ENCODE measurements around the gene ELOF1.
"Not testable (repeated sequence)": the region's sequence is repeated elsewhere in the genome, so short reads cannot be mapped to it uniquely, and the experiment has no call there.

The ELOF1 gene

GRCh38 chr19:11566164-11566563 is 7.1 kb upstream of the ELOF1 start:
- DNase-seq = no peak

GRCh38 chr19:11565649-11565980 is 6.6 kb upstream of the ELOF1 start:
- not testable (repeated sequence) for DNase-seq

- DNase-seq = not testable (repeated sequence)
These were observed 5.2 kb upstream of the ELOF1 start for GRCh38 chr19:11564082-11564807.

- DNase-seq = no peak
These were observed 4.5 kb upstream of the ELOF1 start for GRCh38 chr19:11563532-11563931.

DNA sequence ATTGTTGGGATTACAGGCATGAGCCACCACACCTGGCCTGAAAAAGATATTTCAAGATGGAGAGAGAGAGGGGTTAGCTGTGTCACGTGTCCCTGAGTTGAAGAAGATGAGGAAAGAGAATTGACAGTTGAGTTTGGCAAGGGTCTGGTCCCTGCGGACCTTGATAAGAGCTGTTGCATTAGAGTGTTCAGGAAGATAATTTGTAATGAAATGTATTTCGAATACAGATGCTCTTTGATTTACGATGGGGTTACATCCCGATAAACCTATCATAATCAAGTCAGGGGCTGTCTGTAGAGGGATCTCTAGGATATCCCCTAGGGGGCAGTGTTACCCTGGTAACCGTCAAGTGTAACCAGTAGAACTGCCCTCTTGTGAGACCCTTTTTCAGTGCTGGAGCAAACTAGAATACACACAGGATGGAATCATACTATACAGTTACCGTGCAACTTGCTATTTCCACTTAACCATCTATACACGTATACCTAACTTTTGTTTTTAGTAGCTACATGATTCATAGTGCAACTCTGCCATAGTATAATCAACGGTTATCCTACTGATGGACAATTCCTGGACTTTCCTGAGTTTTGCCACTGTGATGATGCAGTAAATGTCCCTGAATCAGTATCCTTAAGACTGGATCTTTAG is 1.5 kb upstream of the ELOF1 start:
- peak; percentile 59 to 66 for DNase-seq

DNA sequence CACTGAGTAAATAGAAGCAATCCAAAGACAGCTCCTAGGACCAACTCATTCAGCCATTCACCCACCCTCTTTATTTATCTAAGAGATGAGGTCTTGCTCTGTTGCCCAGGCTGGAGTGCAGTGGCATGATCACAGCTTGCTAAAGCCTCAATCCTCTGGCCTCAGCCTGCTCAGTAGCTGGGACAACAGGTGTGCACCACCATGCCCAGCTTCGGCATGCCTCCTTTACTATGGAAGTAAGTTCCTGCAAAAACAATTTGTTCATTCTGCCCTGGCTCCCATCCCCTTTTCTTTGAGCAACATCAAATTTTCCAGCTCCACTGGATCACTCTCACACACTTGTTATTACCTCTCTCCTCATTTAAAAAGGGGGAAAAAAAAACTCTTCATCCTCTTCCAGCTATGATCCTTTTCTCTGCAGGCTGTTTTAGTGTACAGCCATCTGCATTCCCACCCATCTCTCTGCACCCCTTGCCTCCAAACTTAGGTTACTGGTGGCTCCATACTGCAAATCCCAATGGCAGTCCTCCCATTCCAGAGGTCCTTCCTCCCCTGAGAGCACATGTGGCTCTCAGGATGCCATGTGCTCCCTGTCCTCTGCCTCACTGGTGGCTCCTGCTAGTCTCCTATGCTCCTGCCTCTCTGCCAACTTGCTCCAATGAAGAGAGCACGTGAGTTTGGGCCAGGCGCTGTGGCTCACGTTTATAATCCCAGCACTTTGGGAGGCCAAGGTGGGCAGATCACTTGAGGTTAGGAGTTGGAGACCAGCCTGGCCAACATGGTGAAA is 2.2 kb downstream of the ELOF1 start:
- no peak for DNase-seq

GRCh38 chr19:11555246-11555645 is 3.8 kb downstream of the ELOF1 start:
- no peak for DNase-seq

- no peak for DNase-seq
These were observed 4.9 kb downstream of the ELOF1 start for GRCh38 chr19:11554160-11554559.

- no peak for DNase-seq
These were observed 6.2 kb downstream of the ELOF1 start for GRCh38 chr19:11552666-11553372.

DNA sequence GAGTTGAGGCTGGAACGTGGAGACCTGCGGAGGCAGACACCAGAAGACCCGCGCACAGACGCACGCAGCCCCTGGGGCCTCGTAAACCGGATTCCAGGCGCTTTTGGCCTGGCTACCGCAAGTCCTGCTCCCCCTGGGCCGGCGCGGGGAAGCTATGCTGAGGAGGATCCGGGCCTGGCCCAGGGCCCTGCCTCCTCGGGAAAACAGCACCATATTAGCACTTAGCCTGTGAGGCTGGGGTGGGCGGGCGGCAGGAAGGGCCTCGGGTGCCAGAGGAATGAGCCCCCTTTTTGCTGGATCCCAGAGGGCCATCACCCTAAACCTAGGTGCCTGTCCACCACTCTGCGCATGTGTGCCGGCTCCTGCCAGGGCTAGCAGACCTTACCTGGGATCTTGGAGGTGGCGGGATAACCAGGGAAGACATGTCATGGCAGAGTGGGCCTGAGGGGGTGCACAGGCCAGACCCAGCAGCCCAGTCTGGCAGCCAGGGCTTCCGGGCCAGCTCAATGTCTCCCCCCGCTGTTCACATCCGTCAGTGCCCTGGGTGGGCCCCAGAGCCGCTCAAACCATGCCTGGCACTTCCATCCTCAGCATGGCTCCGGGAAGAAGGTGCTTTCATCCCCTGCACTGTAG is 7.3 kb downstream of the ELOF1 start:
- DNase-seq = no peak

- no peak for DNase-seq
These were observed 8.8 kb downstream of the ELOF1 start for GRCh38 chr19:11550265-11550664.

- no peak for DNase-seq
These were observed 9.6 kb downstream of the ELOF1 start for GRCh38 chr19:11549386-11549953.

DNA sequence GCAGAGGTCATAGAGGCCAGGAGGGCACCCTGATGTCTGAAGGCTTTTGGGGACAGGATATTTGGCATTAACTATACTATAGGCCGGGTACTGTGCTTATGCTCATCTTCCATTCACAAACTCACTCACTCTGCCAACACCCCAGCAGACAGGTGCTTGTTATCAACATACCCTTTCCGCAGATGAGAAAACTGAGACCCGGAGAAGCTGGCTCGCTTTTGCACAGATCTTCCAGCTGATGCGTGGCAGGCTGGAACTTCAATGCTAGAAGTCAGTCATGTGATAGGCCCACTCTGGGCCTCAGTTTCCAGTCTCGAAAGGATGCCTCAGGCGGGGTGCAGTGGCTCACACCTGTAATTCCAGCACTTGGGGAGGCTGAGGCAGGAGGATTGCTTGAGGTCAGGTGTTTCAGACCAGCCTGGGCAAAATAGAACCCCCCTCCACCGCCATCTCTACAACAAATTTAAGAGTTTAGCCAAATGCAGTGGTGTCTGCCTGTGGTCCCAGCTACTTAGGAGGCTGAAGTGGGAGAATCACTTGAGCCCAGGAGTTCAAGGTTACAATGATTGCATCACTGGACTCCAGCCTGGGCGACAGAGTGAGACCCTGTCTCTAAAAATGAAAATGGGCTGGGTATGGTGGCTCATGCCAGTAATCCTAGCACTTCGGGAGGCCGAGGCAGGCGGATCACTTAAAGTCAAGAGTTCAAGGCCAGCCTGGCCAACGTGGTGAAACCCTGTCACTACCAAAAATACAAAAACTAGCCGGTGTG is 10.9 kb downstream of the ELOF1 start:
- DNase-seq = no peak

- DNase-seq = no peak
These were observed 17.8 kb downstream of the ELOF1 start for GRCh38 chr19:11541238-11541637.

- DNase-seq = no peak
These were observed 18.4 kb downstream of the ELOF1 start for GRCh38 chr19:11540645-11541044.

- no peak for DNase-seq
These were observed 19.3 kb downstream of the ELOF1 start for GRCh38 chr19:11539495-11540365.

DNA sequence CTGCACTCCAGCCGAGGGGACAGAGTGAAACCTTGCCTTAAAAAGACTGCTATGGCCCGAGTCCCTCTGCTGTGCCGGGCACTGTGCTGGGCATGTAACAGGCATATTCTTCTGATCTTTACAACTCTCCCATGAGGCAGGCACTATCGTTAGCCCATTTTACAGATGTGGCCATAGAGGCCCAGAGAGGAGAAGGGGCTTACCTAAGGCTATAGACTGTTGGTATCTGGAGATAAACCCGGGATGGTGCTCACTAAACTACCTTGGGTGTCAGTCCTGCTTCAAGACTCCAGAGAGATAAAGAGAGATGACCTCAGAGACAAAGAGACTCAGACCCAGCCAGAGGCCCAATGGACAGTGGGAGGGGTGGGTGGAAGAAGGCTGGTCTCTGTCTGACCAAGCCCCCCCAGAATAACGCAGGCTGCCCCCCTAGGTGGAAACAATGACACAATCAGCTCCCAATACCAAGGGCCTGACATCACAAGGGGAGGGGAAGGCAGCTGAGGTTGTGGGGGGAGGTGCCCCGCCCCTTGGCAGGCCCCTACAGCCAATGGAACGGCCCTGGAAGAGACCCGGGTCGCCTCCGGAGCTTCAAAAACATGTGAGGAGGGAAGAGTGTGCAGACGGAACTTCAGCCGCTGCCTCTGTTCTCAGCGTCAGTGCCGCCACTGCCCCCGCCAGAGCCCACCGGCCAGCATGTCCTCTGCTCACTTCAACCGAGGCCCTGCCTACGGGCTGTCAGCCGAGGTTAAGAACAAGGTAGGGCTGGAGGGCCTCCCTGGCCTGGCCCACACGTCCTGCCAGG is 20.6 kb downstream of the ELOF1 start, which contains the start of gene CNN1:
TSS of gene CNN1 (plus strand) at position 620 of the 805 bp plus-strand sequence. CDS start at position 697, 77 bp downstream.
- no peak for DNase-seq

DNA sequence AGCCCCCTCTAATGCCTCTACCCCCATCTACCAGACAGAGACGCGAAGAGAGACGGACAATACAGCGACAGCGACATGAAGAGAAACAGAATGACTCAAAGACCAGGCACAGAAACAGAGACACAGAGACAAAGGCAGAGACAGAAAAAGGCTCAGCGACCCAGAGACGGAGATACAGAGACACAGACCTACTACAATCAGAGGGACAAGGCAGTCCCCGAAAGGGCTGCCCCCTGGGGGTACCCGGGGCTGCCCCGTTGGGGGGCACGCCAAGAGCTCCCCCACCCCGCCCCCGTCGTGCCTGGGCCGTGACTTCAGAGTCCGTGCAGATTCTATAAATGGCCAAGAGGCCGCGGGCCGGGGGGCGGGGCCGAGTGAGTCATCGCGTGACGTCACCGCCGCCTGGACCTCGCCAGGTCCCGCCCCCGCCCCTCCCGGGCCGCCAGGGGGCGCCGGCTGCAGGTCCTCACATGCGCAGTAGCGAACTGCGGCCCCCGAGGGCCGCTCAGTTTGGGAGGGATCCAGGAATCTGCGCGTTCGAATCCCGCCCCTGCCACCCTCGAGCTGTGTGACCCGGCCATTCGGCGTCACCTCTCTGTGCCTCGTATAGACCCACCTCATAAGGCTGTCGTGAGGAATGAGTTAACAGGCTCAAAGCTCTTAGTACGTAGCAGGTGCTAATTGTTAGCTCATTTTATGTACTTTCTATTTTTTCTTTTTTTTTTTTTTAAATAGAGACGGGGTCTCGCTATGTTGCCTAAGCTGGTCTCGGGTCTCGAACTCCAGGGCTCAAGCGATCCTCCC is 23.0 kb downstream of the ELOF1 start:
- peak; percentile 63 to 89 for DNase-seq

- no peak for DNase-seq
These were observed 24.1 kb downstream of the ELOF1 start for GRCh38 chr19:11534948-11535347.

Data from NCI-H1930 (cell line).